Mesothelial cell of epicardium (in vitro differentiated cells): Measurements from ENCODE around the gene FFAR1. TPM values are rescaled to one million over a fixed set of nuclear protein-coding genes. Genes with fewer than 3 reads are reported as not detected.
"Not testable (repeated sequence)": the region's sequence is repeated elsewhere in the genome, so short reads cannot be mapped to it uniquely, and the experiment has no call there.

Experiments
- DNase-seq, 2 experiments: peaks; one replicate each; pipeline ENCODE4 v3.0.0; 2021; ENCODE audit warnings: low spot score in 2 of 2; ENCODE audit not compliant: unreplicated experiment in 2 of 2
- H3K27ac Mint-ChIP-seq: 2 replicates; pipeline ENCODE4 v1.8.0; 2021; ENCODE audit warnings: mixed read lengths
- H3K27me3 Mint-ChIP-seq: 2 replicates; pipeline ENCODE4 v1.8.0; 2021; ENCODE audit warnings: low read depth, mixed read lengths
- H3K36me3 Mint-ChIP-seq: 2 replicates; pipeline ENCODE4 v1.8.0; 2021; ENCODE audit warnings: mixed read lengths
- H3K4me1 Mint-ChIP-seq: 2 replicates; pipeline ENCODE4 v1.8.0; 2021; ENCODE audit warnings: mixed read lengths
- H3K4me3 Mint-ChIP-seq: 2 replicates; pipeline ENCODE4 v1.8.0; 2021; ENCODE audit warnings: mild to moderate bottlenecking, moderate library complexity, mixed read lengths
- H3K9me3 Mint-ChIP-seq: 2 replicates; pipeline ENCODE4 v1.8.0; 2021; ENCODE audit warnings: mixed read lengths
- CTCF ChIP-seq: fragments of 200-600 bp; sonication (generic); IDR thresholded peaks from one replicate; pipeline ENCODE4 v1.5.0; 2021; ENCODE audit warnings: antibody characterized with exemption; ENCODE audit not compliant: unreplicated experiment
- total RNA-seq: library from RNA; stranded (reverse); gene quantifications from 3 replicates; pipeline ENCODE4 v1.2.1, GENCODE V29; 2021

Gene FFAR1
- total RNA-seq, 1 donor from 2014 or later: 0.96 TPM

- Mint-ChIP-seq H3K36me3 (no peaks in the 10 kb centered on the region), H3K4me3 (no peak overlapping the region), H3K9me3 (no peaks in the 10 kb centered on the region), H3K27me3 (peaks cover 24% of the 10 kb centered on the region), H3K4me1 (no peaks in the 10 kb centered on the region), H3K27ac (no peak overlapping the region)
- TF ChIP-seq CTCF: no peak
- no peak for DNase-seq
These were observed 20.7 kb downstream of the FFAR1 start for GRCh38 chr19:35368378-35368777.

GRCh38 chr19:35369522-35369921, 21.8 kb downstream of the FFAR1 start:
- H3K4me1 Mint-ChIP-seq: no peaks in the 10 kb centered on the region
- H3K27me3 Mint-ChIP-seq: peaks cover 31% of the 10 kb centered on the region
- no peak overlapping the region for H3K4me3 Mint-ChIP-seq
- no peaks in the 10 kb centered on the region for H3K9me3 Mint-ChIP-seq
- no peaks in the 10 kb centered on the region for H3K36me3 Mint-ChIP-seq
- DNase-seq: no peak
- H3K27ac Mint-ChIP-seq: no peak overlapping the region
- TF ChIP-seq CTCF: no peak

- no peak for TF ChIP-seq CTCF
- Mint-ChIP-seq H3K4me3 (no peak within 1 kb of the TSS), H3K27ac (no peak within 1 kb of the TSS), H3K27me3 (peaks cover 36% of the 10 kb centered on the region), H3K36me3 (no peaks in the 10 kb centered on the region), H3K9me3 (no peaks in the 10 kb centered on the region), H3K4me1 (no peaks in the 10 kb centered on the region)
- no peak for DNase-seq
These were observed 23.0 kb downstream of the FFAR1 start, which contains the start of gene GPR42 for GRCh38 chr19:35370722-35371121. TSS of gene GPR42 (plus strand) at chr19:35371068. CDS start at chr19:35371360, 292 bp downstream.

GRCh38 chr19:35373492-35373891, 25.8 kb downstream of the FFAR1 start:
- DNase-seq: no peak
- peaks cover 34% of the 10 kb centered on the region for H3K27me3 Mint-ChIP-seq
- H3K27ac Mint-ChIP-seq: no peak overlapping the region
- no peaks in the 10 kb centered on the region for H3K4me1 Mint-ChIP-seq
- peaks cover 3% of the 10 kb centered on the region for H3K9me3 Mint-ChIP-seq
- no peak overlapping the region for H3K4me3 Mint-ChIP-seq
- TF ChIP-seq CTCF: no peak
- no peaks in the 10 kb centered on the region for H3K36me3 Mint-ChIP-seq

- peaks cover 31% of the 10 kb centered on the region for H3K27me3 Mint-ChIP-seq
- H3K9me3 Mint-ChIP-seq, H3K27ac Mint-ChIP-seq, H3K36me3 Mint-ChIP-seq, H3K4me3 Mint-ChIP-seq, H3K4me1 Mint-ChIP-seq, DNase-seq: not testable (repeated sequence)
These were observed 26.3 kb downstream of the FFAR1 start for GRCh38 chr19:35374031-35374430.

GRCh38 chr19:35375505-35376307, 28.0 kb downstream of the FFAR1 start:
- DNase-seq: no peak
- Mint-ChIP-seq H3K27ac (no peak overlapping the region), H3K9me3 (peaks cover 7% of the 10 kb centered on the region), H3K4me3 (no peak overlapping the region), H3K27me3 (peaks cover 28% of the 10 kb centered on the region), H3K36me3 (no peaks in the 10 kb centered on the region), H3K4me1 (no peaks in the 10 kb centered on the region)
- TF ChIP-seq CTCF: no peak
